Mesangial cell (primary cell): ENCODE data around the gene SELPLG. TPM values are rescaled to one million over a fixed set of nuclear protein-coding genes. Genes with fewer than 3 reads are reported as not detected.

Source experiments
- total RNA-seq: library from RNA; depleted of rRNA; stranded (reverse); fragments of >200 nt; gene quantifications from 2 replicates; pipeline ENCODE4 v1.2.3, GENCODE V29; 2015

The SELPLG gene
- 0.65 and 1.4 TPM in 2 replicates for total RNA-seq

GRCh38 chr12:108633534-108634248 is at the start of gene SELPLG:
Gene SELPLG (minus strand): TSS chr12:108633894. CDS start chr12:108624307, 9,587 bp downstream.

GRCh38 chr12:108597559-108598471 is 35.9 kb downstream of the SELPLG start, which contains the start of gene TMEM119:
Gene TMEM119 (minus strand): TSS chr12:108598084. CDS start chr12:108592383, 5,701 bp downstream.

Other genes starting within 250 kb of the SELPLG start
- 3.4 and 4.7 TPM in 2 replicates for gene FICD, start 118.6 kb downstream of the SELPLG start, total RNA-seq
- gene SART3, start 72.7 kb downstream of the SELPLG start, total RNA-seq: 23.6 and 34.2 TPM in 2 replicates
- gene ISCU, start 71.3 kb downstream of the SELPLG start, total RNA-seq: 53.4 and 91.3 TPM in 2 replicates
- under 0.01 and 2.7 TPM in 2 replicates for gene TMEM119, start 35.8 kb downstream of the SELPLG start, total RNA-seq
- 180 and 284 TPM in 2 replicates for gene CORO1C, start 97.6 kb upstream of the SELPLG start, total RNA-seq
- gene SSH1, start 223.7 kb upstream of the SELPLG start, total RNA-seq: 23.0 and 26.6 TPM in 2 replicates
- not detected in 2 replicates for gene DAO, start 246.2 kb upstream of the SELPLG start, total RNA-seq